HCT116 (cell line): ENCODE measurements around the gene PRLHR. TPM values are rescaled to one million over a fixed set of nuclear protein-coding genes. Genes with fewer than 3 reads are reported as not detected.

Experiments used
- ATAC-seq: fragments of 200-7000 bp; cut with Tn5 transposase; 2 replicates; pipeline ENCODE4 v1.9.1; 2020; ENCODE audit warnings: mild to moderate bottlenecking, moderate library complexity
- Bru-seq: library from RNA; stranded (reverse); fragments of 400-500 nt; gene quantifications from one replicate; lab custom pipeline; 2021; lab: Mats Ljungman, UMichigan
- BruChase-seq, 2 experiments: library from RNA; stranded (reverse); fragments of 400-500 nt; gene quantifications; one replicate each; lab custom pipeline; 2021; lab: Mats Ljungman, UMichigan
- BruUV-seq: library from RNA; stranded (reverse); fragments of 400-500 nt; replicated peaks from 2 replicates; lab custom pipeline; 2021; lab: Mats Ljungman, UMichigan
- CTCF ChIA-PET: fragments of 300-600 bp; sonication (Branson Sonifier 250); formaldehyde crosslinking; loops from one replicate; lab custom pipeline; 2021; ENCODE audit warnings: antibody characterized with exemption; lab: Charles Lee
- POLR2A ChIA-PET: fragments of 300-600, 350-600 bp; sonication (Branson Sonifier 250); formaldehyde crosslinking; loops from one replicate; lab custom pipeline; 2021; ENCODE audit warnings: antibody characterized with exemption; lab: Charles Lee
- RAD21 ChIA-PET, 2 experiments: fragments of 300-600 bp; sonication (Branson Sonifier 250); formaldehyde crosslinking; loops; one replicate each; lab custom pipeline; 2023; ENCODE audit warnings: low total read pairs in 2 of 2; ENCODE audit not compliant: uncharacterized antibody in 2 of 2, unreplicated experiment in 2 of 2, low non-redundant PET in 1 of 2; lab: Charles Lee
- DNase-seq: peaks from one replicate; pipeline ENCODE4 v3.0.0-alpha.2; 2010; ENCODE audit warnings: low read depth, low spot score
- H2AFZ ChIP-seq: fragments of 200-600 bp; shearing (Covaris generic), sonication (generic); 2 replicates; pipeline ENCODE4 v1.6.1; 2017; ENCODE audit warnings: low read depth, mixed run types, mixed read lengths, antibody characterized with exemption, low read length; ENCODE audit not compliant: poor library complexity, severe bottlenecking
- H3K27ac ChIP-seq: 2 replicates; pipeline ENCODE4 v1.5.1; 2012; ENCODE audit warnings: low read depth, low read length
- H3K27me3 ChIP-seq: fragments of 200-600 bp; sonication (generic); 2 replicates; pipeline ENCODE4 v1.6.1; 2016; ENCODE audit warnings: mixed run types, low read length, mixed read lengths; ENCODE audit not compliant: insufficient read depth
- H3K36me3 ChIP-seq, 2 experiments: fragments of 200-500 bp in 1 of 2; fragments of 200-600 bp in 1 of 2; sonication (Bioruptor generic) in 1 of 2; sonication (generic) in 1 of 2; 2 replicates each; pipeline versions ENCODE4 v1.5.1 to v1.6.1; 2014 to 2016; ENCODE audit warnings: low read length in 2 of 2, inconsistent platforms in 1 of 2, mixed read lengths in 1 of 2, mixed run types in 1 of 2; ENCODE audit not compliant: insufficient read depth in 2 of 2, control insufficient read depth in 1 of 2
- H3K4me1 ChIP-seq, 2 experiments: fragments of 200-600 bp in 1 of 2; sonication (generic) in 1 of 2; 2 replicates each; pipeline versions ENCODE4 v1.5.1 to v1.6.1; 2012 to 2017; ENCODE audit warnings: low read length in 2 of 2, inconsistent platforms in 1 of 2, mild to moderate bottlenecking in 1 of 2, mixed read lengths in 1 of 2, mixed run types in 1 of 2, moderate library complexity in 1 of 2; ENCODE audit not compliant: insufficient read depth in 2 of 2, control insufficient read depth in 1 of 2
- H3K4me2 ChIP-seq: fragments of 200-600 bp; sonication (generic); 2 replicates; pipeline ENCODE4 v1.6.1; 2017; ENCODE audit warnings: mixed run types, low read length, mixed read lengths
- H3K4me3 ChIP-seq, 2 experiments: fragments of 200-600 bp in 1 of 2; sonication (generic) in 1 of 2; replicated peaks in 1 of 2; 2 replicates each; pipeline ENCODE4 v1.5.1; 2011 to 2016; ENCODE audit warnings: low read length in 2 of 2, control low read depth in 1 of 2, low read depth in 1 of 2, mild to moderate bottlenecking in 1 of 2, mixed read lengths in 1 of 2, mixed run types in 1 of 2
- H3K79me2 ChIP-seq: fragments of 200-600 bp; sonication (generic); 2 replicates; pipeline ENCODE4 v1.6.1; 2017; ENCODE audit warnings: mild to moderate bottlenecking, mixed run types, low read length, moderate library complexity, mixed read lengths; ENCODE audit not compliant: insufficient read depth
- H3K9ac ChIP-seq: fragments of 200-600 bp; sonication (generic); 2 replicates; pipeline ENCODE4 v1.6.1; 2016; ENCODE audit warnings: low read length, mixed read lengths
- H3K9me2 ChIP-seq: fragments of 200-600 bp; sonication (generic), shearing (Covaris generic); 2 replicates; pipeline ENCODE4 v1.6.1; 2017; ENCODE audit warnings: mixed run types, mild to moderate bottlenecking, moderate library complexity; ENCODE audit not compliant: insufficient read depth
- H3K9me3 ChIP-seq, 2 experiments: fragments of 200-500 bp in 1 of 2; fragments of 200-600 bp in 1 of 2; sonication (Bioruptor generic) in 1 of 2; sonication (generic) in 1 of 2; 2 replicates each; pipeline ENCODE4 v1.6.1; 2014 to 2017; ENCODE audit warnings: low read length in 2 of 2, mixed read lengths in 2 of 2, inconsistent platforms in 1 of 2, low read depth in 1 of 2, mild to moderate bottlenecking in 1 of 2, mixed run types in 1 of 2, moderate library complexity in 1 of 2; ENCODE audit not compliant: control insufficient read depth in 1 of 2, insufficient read depth in 1 of 2
- H4K20me1 ChIP-seq: fragments of 200-600 bp; sonication (generic), shearing (Covaris generic); 2 replicates; pipeline ENCODE4 v1.6.1; 2017; ENCODE audit warnings: mixed run types, mild to moderate bottlenecking, moderate library complexity; ENCODE audit not compliant: insufficient read depth
- CBX3 ChIP-seq: IDR thresholded peaks from 2 replicates; pipeline ENCODE4 v1.6.1; 2012; ENCODE audit warnings: low read depth
- CEBPB ChIP-seq: IDR thresholded peaks from 2 replicates; pipeline ENCODE4 v1.6.1; 2012; ENCODE audit warnings: low read depth
- JUND ChIP-seq: IDR thresholded peaks from 2 replicates; pipeline ENCODE4 v1.6.1; 2012
- MAX ChIP-seq: IDR thresholded peaks from 2 replicates; pipeline ENCODE4 v1.6.1; 2012
- POLR2AphosphoS5 ChIP-seq: IDR thresholded peaks from 2 replicates; pipeline ENCODE4 v1.6.1; 2011; ENCODE audit warnings: mild to moderate bottlenecking, low read depth, low read length, moderate library complexity
- RAD21 ChIP-seq: IDR thresholded peaks from 2 replicates; pipeline ENCODE4 v1.6.1; 2012; ENCODE audit warnings: low read depth, mild to moderate bottlenecking
- REST ChIP-seq: IDR thresholded peaks from 2 replicates; pipeline ENCODE4 v1.6.1; 2012; ENCODE audit warnings: low read depth
- SIN3A ChIP-seq: IDR thresholded peaks from 2 replicates; pipeline ENCODE4 v1.6.1; 2012; ENCODE audit warnings: low read depth
- SP1 ChIP-seq: IDR thresholded peaks from 2 replicates; pipeline ENCODE4 v1.6.1; 2012; ENCODE audit warnings: low read depth
- SRF ChIP-seq: IDR thresholded peaks from 2 replicates; pipeline ENCODE4 v1.6.1; 2012; ENCODE audit warnings: low read depth
- TCF7L2 ChIP-seq: IDR thresholded peaks from 2 replicates; pipeline ENCODE4 v1.7.0; 2011; ENCODE audit warnings: borderline replicate concordance, inconsistent platforms; ENCODE audit not compliant: insufficient read depth, insufficient read length; ENCODE audit errors: extremely low read depth
- YY1 ChIP-seq: IDR thresholded peaks from 2 replicates; pipeline ENCODE4 v1.6.1; 2011; ENCODE audit warnings: low read length, low read depth, moderate library complexity, mild to moderate bottlenecking; ENCODE audit not compliant: insufficient replicate concordance; ENCODE audit errors: extremely low read depth
- ZBTB33 ChIP-seq: IDR thresholded peaks from 2 replicates; pipeline ENCODE4 v1.6.1; 2011; ENCODE audit warnings: mild to moderate bottlenecking, low read length, moderate library complexity; ENCODE audit not compliant: insufficient replicate concordance; ENCODE audit errors: extremely low read depth
- ZNF274 ChIP-seq: fragments of 200-500 bp; sonication (Bioruptor generic); IDR thresholded peaks from 2 replicates; pipeline ENCODE4 v1.6.1; 2014; ENCODE audit warnings: mild to moderate bottlenecking, low read depth, low read length, inconsistent platforms
- intact Hi-C: fragments of 100-400 bp; cut with micrococcal nuclease; formaldehyde crosslinking; loops from 2 replicates; pipeline ENCODE4 v1.10.0; 2022
- long read RNA-seq: library from polyadenylated mRNA; unstranded; transcript quantifications from one replicate; pipeline ENCODE4 v2.0.0, GENCODE V29; 2021; ENCODE audit not compliant: unreplicated experiment
- polyA plus RNA-seq: library from polyadenylated mRNA; unstranded; fragments of >200 nt; gene quantifications from 2 replicates; pipeline ENCODE4 v1.2.1, GENCODE V29; 2012; ENCODE audit warnings: missing spikeins
- total RNA-seq: library from RNA; stranded (reverse); gene quantifications from one replicate; pipeline ENCODE4 v1.2.1, GENCODE V29; 2021; ENCODE audit not compliant: unreplicated experiment

Gene PRLHR
- total RNA-seq (not detected), Bru-seq, nascent RNA (percentile 14 among the genes with signal in this experiment), BruChase-seq, experiment 1, labeled RNA remaining after a 6-hour chase (percentile 34 among the genes with signal in this experiment), BruChase-seq, experiment 2, labeled RNA remaining after a 2-hour chase (percentile 23 among the genes with signal in this experiment)
- polyA plus RNA-seq: not detected in 2 replicates
- long read RNA-seq: 0 reads

GRCh38 chr10:118595598-118596425 lies at the start of gene PRLHR:
TSS of gene PRLHR (minus strand) at chr10:118595648. CDS start at chr10:118595244, 404 bp downstream.
- Histone ChIP-seq H3K27me3 (peaks cover 51% of the 10 kb centered on the region), H3K4me3 (no peak within 1 kb of the TSS), H3K9ac (no peak within 1 kb of the TSS), H3K4me1 (no peaks in the 10 kb centered on the region), H3K4me2 (no peak within 1 kb of the TSS), H3K27ac (no peak within 1 kb of the TSS), H3K36me3 (no peaks in the 10 kb centered on the region), H3K9me3 (no peaks in the 10 kb centered on the region), H3K79me2 (no peaks in the 10 kb centered on the region), H2AFZ (no peak within 1 kb of the TSS), H4K20me1 (no peaks in the 10 kb centered on the region), H3K9me2 (no peaks in the 10 kb centered on the region)
- intact Hi-C loops: loop anchor here (10.0 kb wide), 1 partner anchor 209 kb away; no protein-coding TSS in a partner anchor
- ChIA-PET RAD21 (no interaction called here), POLR2A (no interaction called here), CTCF (interaction anchor here (0.8 to 2.4 kb wide), 3 partner anchors 20 to 172 kb away, joined by 3 to 21 read pairs (median 3); no protein-coding TSS in a partner anchor)
- DNase-seq: no peak
- TF ChIP-seq ZBTB33 (no peak), MAX (no peak), SP1 (no peak), SRF (no peak), JUND (no peak), SIN3A (no peak), CEBPB (no peak), ZNF274 (no peak), CBX3 (no peak), YY1 (no peak), POLR2AphosphoS5 (no peak), TCF7L2 (peak; percentile 10), REST (peak; percentile 88), RAD21 (no peak)
- no TSS peak for BruUV-seq
- ATAC-seq: no peak
